DOHH2 (cell line): Measurements from ENCODE around the gene PRMT1.

Experiments
- H3F3A ChIP-seq: fragments of 200-600 bp; sonication (generic), shearing (Covaris generic); 2 replicates; pipeline ENCODE4 v1.6.0; 2016; ENCODE audit warnings: antibody characterized with exemption, mild to moderate bottlenecking; ENCODE audit not compliant: control insufficient read depth, insufficient read depth
- H3K27ac ChIP-seq: fragments of 200-600 bp; sonication (generic); 2 replicates; pipeline ENCODE4 v1.5.1; 2014; ENCODE audit warnings: low read depth, mild to moderate bottlenecking, low read length, moderate library complexity
- H3K27me3 ChIP-seq: fragments of 200-600 bp; sonication (generic); 2 replicates; pipeline ENCODE4 v1.6.1; 2014; ENCODE audit warnings: mild to moderate bottlenecking, low read length, mixed read lengths; ENCODE audit not compliant: control insufficient read depth
- H3K36me3 ChIP-seq: fragments of 200-600 bp; sonication (generic); 2 replicates; pipeline ENCODE4 v1.6.1; 2014; ENCODE audit warnings: mild to moderate bottlenecking, low read length, moderate library complexity, mixed read lengths; ENCODE audit not compliant: control insufficient read depth
- H3K4me1 ChIP-seq: fragments of 200-600 bp; sonication (generic); 2 replicates; pipeline ENCODE4 v1.6.1; 2014; ENCODE audit warnings: mild to moderate bottlenecking, low read length, mixed read lengths; ENCODE audit not compliant: control insufficient read depth
- H3K4me2 ChIP-seq: fragments of 200-600 bp; sonication (generic); 2 replicates; pipeline ENCODE4 v1.6.0; 2014; ENCODE audit warnings: mild to moderate bottlenecking, low read length, moderate library complexity
- H3K4me3 ChIP-seq: fragments of 200-600 bp; sonication (generic); 2 replicates; pipeline ENCODE4 v1.5.1; 2014; ENCODE audit warnings: mild to moderate bottlenecking, low read length, mixed read lengths
- H3K79me2 ChIP-seq: fragments of 200-600 bp; sonication (generic); 2 replicates; pipeline ENCODE4 v1.6.1; 2014; ENCODE audit warnings: mild to moderate bottlenecking, low read length, mixed read lengths; ENCODE audit not compliant: control insufficient read depth
- H3K9me2 ChIP-seq: fragments of 200-600 bp; sonication (generic); replicated peaks from 2 replicates; pipeline ENCODE4 v1.6.1; 2014; ENCODE audit warnings: mild to moderate bottlenecking, low read length, mixed read lengths; ENCODE audit not compliant: control insufficient read depth
- H3K9me3 ChIP-seq: fragments of 200-600 bp; sonication (generic); 2 replicates; pipeline ENCODE4 v1.6.1; 2014; ENCODE audit warnings: antibody characterized with exemption, low read length, mixed read lengths; ENCODE audit not compliant: control insufficient read depth, insufficient read depth
- H4K20me1 ChIP-seq: fragments of 200-600 bp; sonication (generic); 2 replicates; pipeline ENCODE4 v1.6.0; 2014; ENCODE audit warnings: low read depth, mild to moderate bottlenecking, antibody characterized with exemption, low read length, moderate library complexity; ENCODE audit not compliant: control insufficient read depth, insufficient read depth
- EZH2phosphoT487 ChIP-seq: fragments of 200-600 bp; sonication (generic); IDR thresholded peaks from 2 replicates; pipeline ENCODE4 v1.6.1; 2017; ENCODE audit warnings: borderline replicate concordance, mild to moderate bottlenecking, antibody characterized with exemption, low read length, moderate library complexity, mixed read lengths
- TF ChIP-seq, protein P1 (sequence below): fragments of 200-600 bp; sonication (generic); IDR thresholded peaks from one replicate; pipeline ENCODE4 v1.5.1; 2014; ENCODE audit warnings: antibody characterized with exemption, mild to moderate bottlenecking, low read depth, low read length; ENCODE audit not compliant: poor library complexity, severe bottlenecking

Gene PRMT1

DNA sequence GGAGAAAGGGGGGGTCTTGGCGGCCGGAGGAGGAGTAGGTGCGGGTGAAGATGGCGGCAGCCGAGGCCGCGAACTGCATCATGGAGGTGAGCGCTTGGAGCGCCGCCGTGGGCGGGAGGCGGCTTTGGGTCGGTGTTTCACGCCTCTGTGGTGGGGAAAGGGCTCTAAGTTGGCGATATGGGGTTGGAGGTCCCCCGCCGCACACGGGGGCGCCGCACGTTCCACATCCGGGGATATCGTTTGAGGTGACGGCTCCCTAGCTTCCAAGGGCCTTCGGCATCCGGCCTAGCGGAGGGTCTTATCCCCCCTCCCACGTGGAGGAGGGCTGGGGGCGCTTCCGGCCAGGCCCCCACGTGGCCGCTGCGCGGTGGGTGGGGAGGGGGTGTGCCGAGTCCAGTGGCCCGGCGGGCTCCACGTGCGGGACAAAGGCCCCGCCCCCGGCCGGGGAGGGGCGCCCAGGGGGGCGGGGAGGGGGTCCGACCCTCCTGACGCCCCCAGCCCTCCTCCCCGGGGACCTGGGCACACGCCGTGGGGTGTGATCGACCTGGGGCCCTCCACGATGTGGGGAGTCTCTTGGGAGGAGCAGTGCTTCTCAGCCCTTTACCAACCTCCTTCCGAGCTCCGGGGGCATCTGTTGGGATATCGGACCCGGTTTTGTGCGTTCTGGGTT, at the start of gene PRMT1:
Gene PRMT1, plus strand, starts transcription at position 41 of the 670 bp plus-strand sequence. Its CDS starts 10 bp downstream, at position 51.
- Histone ChIP-seq H3K4me1 (peaks cover 64% of the 10 kb centered on the region), H3K79me2 (peaks cover 52% of the 10 kb centered on the region), H3K9me3 (no peaks in the 10 kb centered on the region), H3K36me3 (peaks cover 57% of the 10 kb centered on the region), H3K27ac (peak within 1 kb of the TSS; percentile 96), H3F3A (peaks cover 36% of the 10 kb centered on the region), H3K27me3 (no peaks in the 10 kb centered on the region), H3K9me2 (no peaks in the 10 kb centered on the region), H3K4me3 (peak within 1 kb of the TSS; percentile 95), H3K4me2 (peak within 1 kb of the TSS; percentile 99), H4K20me1 (peaks cover 23% of the 10 kb centered on the region)
- TF ChIP-seq, protein P1, sequence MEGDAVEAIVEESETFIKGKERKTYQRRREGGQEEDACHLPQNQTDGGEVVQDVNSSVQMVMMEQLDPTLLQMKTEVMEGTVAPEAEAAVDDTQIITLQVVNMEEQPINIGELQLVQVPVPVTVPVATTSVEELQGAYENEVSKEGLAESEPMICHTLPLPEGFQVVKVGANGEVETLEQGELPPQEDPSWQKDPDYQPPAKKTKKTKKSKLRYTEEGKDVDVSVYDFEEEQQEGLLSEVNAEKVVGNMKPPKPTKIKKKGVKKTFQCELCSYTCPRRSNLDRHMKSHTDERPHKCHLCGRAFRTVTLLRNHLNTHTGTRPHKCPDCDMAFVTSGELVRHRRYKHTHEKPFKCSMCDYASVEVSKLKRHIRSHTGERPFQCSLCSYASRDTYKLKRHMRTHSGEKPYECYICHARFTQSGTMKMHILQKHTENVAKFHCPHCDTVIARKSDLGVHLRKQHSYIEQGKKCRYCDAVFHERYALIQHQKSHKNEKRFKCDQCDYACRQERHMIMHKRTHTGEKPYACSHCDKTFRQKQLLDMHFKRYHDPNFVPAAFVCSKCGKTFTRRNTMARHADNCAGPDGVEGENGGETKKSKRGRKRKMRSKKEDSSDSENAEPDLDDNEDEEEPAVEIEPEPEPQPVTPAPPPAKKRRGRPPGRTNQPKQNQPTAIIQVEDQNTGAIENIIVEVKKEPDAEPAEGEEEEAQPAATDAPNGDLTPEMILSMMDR = no peak
- TF ChIP-seq EZH2phosphoT487 = no peak

GRCh38 chr19:49629659-49630058, 47.4 kb upstream of the PRMT1 start:
- H3K9me2 ChIP-seq = no peaks in the 10 kb centered on the region
- H3K27ac ChIP-seq = no peak overlapping the region

DNA sequence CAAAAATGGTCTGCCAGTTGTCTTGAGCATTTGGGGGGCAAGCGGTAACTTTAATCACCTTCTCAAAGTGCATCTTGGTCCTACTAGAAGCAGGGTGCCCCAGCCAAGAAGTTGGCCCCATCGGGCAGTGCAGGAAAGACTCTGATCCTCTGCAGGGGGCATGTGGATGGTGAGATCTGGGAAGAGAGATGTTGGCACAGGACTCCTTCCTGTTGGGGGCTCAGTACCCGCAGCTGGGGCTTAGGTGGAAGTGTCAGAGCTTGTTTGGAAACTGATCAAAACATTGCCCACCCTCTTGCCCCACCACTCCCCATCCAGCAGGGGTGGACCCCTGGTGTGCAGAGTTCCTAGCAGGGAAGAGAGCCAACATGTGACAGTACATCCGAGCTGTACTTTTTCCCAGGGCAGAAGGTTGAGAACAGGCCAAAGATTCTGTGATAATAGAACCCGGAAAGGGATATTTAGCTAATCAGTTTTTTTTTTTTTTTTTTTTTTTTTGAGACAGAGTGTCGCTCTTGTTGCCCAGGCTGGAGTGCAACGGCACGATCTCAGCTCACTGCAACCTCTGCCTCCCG, 46.0 kb upstream of the PRMT1 start:
- H3K4me1 ChIP-seq = no peaks in the 10 kb centered on the region
- H3K4me2 ChIP-seq = no peak overlapping the region
- no peaks in the 10 kb centered on the region for H3F3A ChIP-seq
- no peak overlapping the region for H3K4me3 ChIP-seq
- H3K9me3 ChIP-seq = no peaks in the 10 kb centered on the region
- H3K36me3 ChIP-seq = peaks cover 5% of the 10 kb centered on the region; the same call in 1 of the 2 replicates
- H3K27ac ChIP-seq = no peak overlapping the region
- H3K79me2 ChIP-seq = no peaks in the 10 kb centered on the region
- H3K9me2 ChIP-seq = no peaks in the 10 kb centered on the region
- H4K20me1 ChIP-seq = no peaks in the 10 kb centered on the region
- no peak for TF ChIP-seq EZH2phosphoT487
- TF ChIP-seq, protein P1 = no peak
- no peaks in the 10 kb centered on the region for H3K27me3 ChIP-seq

More at GRCh38 chr19:49629659-49630058, 47.4 kb upstream of the PRMT1 start:
- Histone ChIP-seq H3K4me3 (no peak overlapping the region), H3K27me3 (no peaks in the 10 kb centered on the region), H3K79me2 (no peaks in the 10 kb centered on the region), H3K4me1 (no peaks in the 10 kb centered on the region), H3K9me3 (no peaks in the 10 kb centered on the region), H3K36me3 (peaks cover 13% of the 10 kb centered on the region), H4K20me1 (no peaks in the 10 kb centered on the region), H3K4me2 (no peak overlapping the region), H3F3A (no peaks in the 10 kb centered on the region)
- TF ChIP-seq EZH2phosphoT487 = no peak
- TF ChIP-seq, protein P1 = no peak
